GM21576 (cell line): ENCODE measurements around the gene DAPK2.

Experiments used
- ATAC-seq: cut with Tn5 transposase; IDR thresholded peaks from one replicate; pipeline ENCODE4 v1.9.1; 2021; ENCODE audit warnings: mild to moderate bottlenecking, moderate library complexity; ENCODE audit not compliant: unreplicated experiment

Gene DAPK2

DNA sequence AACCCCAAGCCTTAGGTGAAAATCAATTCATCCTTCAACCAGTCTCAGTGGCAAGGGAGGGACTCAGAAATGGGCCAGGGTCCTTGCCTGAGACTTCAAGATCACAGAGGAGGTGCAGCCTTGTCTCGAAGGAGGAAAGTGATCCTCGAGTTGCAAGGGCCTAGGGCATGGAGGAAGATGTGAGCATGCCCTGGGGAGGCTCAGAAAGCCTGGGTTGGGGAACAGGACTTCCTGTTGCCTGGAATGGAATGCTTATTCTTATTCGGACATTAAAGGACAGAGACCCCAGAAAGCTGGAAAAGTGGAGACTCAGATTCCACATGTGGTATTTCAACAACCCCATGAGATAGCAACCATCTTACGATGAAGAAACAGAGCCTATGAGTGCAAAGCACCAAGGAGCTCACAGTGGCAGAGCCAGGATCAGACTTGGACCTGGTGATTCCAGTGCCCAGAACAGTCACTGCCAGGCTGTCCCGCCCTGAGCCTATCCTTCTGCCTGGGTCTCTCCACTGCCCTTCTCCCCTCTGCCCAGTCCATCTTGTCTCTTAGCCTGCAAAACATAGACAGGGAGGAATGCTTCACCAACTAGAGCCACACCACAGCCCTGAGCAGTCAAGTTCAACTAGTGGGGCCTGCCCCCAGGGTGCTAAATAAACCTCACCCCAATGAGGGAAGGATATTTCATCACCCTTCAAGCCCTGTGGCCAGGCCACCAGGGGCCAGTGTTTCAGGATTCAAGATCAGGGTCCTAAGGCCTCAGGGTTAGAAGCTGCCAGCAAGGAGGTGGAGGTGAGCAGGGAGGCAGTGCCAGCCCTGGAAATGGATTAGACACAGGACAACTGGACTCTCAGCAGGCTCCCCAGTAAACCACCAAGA is 21.9 kb downstream of the DAPK2 start:
- ATAC-seq: no peak

DNA sequence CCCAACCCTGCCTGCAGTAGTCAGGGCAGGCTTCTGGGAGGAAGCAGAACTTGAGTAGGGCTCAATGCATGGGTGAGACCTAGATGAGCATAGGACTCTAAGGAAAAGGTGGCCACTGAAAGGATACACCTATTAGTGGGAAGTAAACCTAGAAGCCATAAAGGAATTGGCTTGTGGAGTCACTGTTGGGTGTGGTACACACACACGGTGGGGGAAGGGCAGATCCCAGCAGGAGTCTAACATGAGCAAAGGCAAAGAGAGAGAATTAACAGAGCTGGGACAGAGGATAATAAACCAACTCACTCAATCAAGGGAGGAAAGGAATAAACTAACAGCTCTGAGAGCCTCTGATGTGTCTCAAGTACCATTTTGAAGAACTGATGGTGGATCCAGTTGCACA is 23.1 kb downstream of the DAPK2 start:
- no peak for ATAC-seq

DNA sequence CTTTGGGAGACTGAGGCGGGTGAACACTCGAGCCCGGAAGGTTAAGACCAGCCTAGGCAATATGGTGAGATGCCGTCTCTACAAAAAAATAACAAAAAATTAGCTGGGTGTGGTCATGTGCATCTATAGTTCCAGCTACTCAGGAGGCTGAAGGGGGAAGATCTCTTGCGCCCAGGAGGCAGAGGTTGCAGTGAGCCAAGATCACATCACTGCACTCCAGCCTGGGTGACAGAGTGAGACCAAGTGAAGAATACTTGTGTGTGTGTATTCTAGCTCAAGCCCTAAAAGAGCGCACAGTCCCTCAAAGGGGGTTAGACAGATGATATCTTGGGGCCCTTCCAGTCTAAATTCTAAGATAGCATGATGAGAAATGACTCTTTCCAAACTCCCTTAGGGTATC is 23.7 kb downstream of the DAPK2 start:
- ATAC-seq: no peak

DNA sequence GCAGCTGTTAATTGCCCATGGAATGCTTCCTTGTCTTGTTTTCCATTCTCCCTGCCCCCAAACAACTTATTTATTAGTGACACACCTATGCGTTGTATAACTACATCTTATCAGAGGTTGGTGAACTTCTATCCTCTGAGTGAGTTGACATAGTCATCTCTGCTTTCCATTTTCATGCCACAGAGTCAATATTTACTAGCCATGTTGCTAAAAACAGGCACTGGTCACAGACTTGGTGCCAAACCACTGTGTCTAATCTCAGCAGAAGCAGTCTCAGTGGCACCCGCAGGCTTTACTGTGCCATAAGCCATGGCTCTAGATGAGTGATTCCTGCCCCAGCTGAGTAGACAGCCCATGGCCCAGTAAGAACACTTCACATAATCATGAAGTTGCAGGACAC is 26.5 kb downstream of the DAPK2 start:
- ATAC-seq: no peak

DNA sequence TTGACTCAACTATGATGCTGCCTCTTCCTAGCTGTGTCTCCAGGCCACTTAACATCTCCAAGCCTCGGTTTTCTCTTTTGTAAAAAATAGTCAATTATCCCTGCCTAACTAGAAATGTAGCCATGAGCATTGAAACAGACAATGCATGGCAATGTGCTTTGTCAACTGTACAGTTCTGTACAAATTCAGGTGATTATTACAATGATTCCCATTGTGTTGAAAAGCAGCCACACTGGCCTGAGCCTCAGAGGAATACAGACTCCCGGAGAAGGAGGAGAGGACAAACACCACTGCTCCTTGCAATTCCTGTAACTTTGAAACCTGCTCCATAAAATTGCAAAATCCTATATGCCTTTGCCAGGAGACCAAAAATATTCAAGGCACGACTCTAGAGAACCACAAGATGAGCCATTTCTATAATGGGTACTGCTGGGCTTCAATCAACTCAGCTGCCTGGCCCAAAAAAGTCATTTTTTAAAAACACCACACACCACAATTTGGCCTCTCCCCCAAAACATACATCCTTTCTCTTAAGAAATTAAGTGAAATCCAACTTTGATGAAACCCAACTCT is 28.6 kb downstream of the DAPK2 start:
- no peak for ATAC-seq

DNA sequence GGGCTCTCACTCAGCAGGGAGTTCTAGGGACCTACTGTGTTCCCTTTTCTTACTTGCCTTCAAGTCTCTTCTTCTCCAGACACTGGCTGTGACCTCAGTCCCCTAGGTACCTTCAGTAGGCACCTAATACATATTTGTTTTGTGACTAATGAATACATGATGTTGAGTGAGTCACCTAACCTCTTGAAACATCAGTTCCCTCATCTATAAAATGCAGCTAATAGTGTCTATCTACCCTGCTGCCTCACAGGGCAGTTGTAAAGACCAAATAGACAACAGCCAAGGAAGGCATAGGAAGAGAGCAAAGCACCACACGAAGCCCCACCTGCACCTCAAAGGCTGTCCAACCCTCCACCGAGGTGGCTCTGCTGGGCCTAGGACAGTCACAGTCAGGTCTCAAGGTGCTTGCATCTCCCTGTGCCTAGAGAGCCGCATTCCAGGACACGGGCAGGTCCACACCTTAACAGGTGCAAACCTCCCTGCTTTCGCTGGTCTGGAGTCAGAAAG is 29.1 kb downstream of the DAPK2 start:
- no peak for ATAC-seq

DNA sequence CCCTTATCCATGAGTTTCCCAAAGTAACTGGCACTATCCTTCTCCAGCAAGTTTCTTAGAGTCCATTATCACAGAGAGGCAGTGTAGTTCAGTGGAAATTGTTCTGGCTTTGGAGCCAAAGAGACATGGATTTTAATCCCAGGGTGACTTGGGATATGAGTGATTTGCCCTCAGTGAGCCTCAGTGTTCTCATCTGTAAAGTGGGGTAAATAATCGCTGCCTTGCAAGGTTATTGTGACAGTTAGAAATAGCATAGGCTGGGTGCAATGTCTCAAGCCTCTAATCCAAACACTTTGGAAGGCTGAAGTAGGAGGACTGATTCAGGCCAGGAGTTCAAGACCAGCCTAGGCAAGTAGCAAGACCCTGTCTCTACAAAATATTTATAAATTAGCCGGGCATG is 30.0 kb downstream of the DAPK2 start:
- no peak for ATAC-seq

DNA sequence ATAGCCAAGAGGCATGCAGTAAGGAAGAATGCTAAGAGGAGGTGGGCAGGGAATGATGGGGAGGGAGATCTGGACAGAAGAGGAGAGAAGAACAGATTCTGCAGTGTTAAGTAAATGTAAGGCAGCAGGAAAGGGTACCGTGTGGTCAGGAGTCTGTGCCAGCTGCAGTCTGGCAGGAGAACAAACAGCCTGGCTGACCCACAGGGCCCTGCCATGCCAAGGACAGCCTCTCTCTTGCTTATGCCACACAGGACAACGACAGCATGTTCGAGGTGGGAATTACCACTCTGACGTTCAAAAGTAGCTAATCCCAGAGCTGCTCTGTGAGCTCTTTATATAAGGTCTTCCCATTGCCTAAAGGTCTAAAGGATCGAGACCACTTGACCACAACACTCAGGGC is 31.3 kb downstream of the DAPK2 start:
- ATAC-seq: no peak

DNA sequence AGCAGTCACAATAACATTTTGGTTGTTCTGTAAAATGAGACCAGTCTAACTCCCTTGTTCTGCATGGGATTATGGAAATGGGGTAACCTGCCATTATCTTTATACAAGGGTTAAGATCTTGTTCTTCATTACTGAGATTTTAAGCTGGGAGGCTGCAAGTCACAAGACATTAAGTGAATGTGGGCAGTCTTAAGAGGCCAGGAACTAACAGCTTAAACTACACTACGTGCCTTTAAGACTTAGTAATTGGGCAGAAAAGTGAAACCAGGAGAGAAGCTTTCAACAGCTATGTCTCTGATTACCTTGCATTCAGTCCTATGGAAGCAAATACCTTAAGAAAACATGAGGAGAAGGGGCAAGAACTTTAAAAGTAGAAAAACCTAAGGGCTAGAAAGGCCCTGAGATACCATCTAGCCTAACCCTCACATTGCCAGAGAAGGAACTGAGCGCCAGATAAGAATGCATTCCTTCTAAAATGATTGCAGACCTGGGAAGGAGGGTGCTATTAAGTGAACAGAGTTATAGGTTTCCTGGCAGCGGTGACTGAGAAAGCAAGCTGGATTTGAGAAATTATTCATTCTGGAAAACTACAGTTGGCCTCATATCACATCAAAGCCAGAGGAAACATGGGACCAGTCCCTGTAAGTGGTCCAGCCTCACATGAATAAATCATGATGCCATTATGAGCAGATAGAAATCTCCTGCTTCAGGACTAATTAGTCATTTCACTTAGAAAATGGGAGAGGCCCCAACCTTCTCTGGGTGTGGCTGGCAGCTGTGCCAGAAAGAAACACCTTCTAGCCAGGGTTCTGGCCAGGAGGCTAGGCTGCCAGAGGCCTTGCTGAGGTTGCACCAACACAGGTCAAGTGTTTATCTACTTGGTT is 32.9 kb downstream of the DAPK2 start:
- no peak for ATAC-seq

DNA sequence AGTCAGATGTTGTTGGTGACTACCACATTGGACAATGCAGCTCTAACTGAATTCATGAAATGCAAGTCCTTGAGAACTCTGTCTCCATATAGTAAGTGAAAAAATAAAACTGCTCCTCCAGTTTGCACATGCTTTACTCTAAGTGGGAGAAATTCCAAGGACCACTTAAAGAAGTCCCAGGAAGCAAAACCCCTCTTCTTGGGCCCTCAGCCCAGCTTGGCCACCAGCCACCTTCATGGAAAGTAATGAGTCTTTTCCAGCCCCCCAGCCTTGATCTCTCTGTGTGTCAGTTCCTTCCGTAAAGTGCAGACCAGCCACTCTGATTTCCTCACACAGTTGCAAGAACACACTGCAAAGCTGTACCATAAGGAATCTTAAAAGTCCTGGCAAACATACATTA is 34.5 kb downstream of the DAPK2 start:
- ATAC-seq: no peak

DNA sequence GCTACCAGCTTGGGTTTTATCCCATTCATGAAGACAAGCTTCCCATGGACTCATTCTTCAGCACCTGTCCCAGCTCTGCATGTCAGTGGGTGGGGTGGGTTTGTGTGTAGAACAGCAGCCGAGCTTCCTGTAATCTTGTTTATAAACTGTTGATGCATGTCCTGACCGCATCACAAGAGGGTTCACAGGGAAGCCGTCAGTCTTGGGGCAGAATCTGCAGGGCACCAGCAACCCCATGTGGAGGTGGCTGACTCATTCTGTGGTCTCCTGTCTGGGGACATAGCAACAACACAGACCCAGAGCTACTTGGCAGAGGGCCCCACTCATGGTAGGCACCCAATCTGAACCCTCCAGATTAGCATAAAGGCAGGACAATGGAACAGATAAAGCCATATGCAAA is 35.6 kb downstream of the DAPK2 start:
- peak; percentile 80 for ATAC-seq

DNA sequence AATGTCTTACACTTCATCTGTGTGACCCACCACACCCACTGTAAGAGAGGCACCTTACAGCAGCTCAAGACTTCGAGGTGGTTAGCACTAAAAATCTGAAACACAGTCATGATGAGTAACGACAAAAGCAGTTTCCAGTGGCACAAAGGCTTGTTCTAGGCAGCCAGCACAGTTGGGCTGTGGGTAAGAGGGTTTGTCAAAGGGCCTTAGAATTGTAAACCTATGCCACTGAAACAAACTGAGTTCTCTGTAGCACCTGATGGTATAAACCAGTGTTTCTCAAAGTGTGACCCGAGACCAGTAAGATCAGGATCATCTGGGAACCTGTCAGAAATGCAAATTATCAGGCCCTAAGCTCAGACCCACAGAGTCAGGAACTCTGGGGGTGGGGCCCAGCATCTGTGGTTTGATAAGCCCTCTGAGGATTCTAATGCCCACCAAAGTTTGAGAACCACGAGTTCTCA is 36.5 kb downstream of the DAPK2 start:
- ATAC-seq: no peak

DNA sequence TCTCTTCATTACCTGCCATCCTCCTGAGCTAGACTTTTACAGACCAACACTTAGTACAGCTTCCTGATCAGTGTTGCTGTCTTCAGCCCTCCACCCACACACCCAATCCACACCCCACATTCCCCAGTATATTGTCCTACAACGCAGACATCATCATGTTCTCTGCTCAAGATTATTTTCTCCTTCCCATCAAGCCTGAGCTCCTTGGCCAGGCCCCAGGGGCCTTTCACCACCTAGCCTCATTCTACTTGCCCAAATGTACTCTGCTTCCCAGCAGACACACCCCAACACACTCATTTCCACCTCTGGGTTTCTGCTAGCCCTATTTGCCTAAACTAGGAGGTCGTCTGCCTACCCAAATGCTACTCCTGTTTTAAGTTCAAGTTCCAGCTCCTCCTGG is 37.0 kb downstream of the DAPK2 start:
- ATAC-seq: no peak

DNA sequence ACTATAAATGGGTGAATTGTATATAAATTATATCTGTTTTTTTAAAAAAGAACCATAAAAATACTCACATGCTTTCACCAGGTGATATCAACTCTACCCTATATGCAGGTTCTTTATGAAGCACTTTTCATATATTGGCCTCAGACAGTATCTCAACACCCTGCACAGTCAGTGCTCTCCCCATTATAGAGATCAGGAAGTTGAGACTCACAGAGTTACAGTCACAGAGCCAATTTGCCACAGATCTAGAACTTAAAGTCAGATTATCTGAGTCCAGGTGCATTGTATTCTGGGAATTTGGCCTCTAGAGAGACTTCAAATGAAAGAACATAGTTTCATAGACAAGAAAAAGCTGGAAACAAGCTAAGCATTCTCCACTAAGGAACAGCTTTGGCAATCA is 38.1 kb downstream of the DAPK2 start:
- ATAC-seq: no peak

DNA sequence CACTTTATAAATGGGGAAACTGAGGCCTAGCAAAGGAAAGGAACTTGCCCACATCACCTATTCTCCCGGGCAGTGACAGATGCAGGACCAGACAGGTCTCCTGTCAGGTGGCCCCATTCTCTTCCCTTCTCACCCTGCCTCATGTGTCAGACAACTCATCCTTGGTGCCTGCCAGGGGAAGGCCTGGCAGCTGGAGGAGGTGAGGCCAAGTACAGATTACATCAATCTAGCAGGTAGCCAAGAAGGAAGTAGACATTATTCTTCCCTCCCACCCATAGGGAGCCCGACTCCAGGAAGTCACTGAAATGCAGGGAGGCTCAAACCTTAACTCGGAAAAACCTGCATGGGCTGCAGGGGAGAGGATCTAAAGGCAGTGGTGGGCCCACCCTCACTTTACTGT is 39.6 kb downstream of the DAPK2 start:
- ATAC-seq: no peak

DNA sequence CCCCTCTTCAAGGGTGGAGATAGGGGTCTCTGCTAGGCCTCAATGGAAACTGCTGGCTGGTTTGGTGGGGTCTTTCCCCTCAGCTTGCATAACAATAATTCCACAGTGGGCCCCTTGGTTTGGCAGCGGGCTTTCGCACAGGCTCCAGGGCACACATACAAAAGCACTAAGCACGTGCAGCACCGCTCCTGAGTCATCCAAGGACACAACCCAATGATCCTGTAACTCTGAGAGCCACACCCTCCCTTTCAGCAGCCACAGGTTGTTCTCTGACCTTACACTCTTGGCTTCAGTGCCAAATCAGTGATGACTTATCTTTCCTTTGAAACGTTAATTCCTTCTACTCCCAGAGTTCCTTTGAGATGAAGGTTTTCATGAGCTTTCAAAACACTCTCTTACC is 41.7 kb downstream of the DAPK2 start:
- ATAC-seq: no peak

DNA sequence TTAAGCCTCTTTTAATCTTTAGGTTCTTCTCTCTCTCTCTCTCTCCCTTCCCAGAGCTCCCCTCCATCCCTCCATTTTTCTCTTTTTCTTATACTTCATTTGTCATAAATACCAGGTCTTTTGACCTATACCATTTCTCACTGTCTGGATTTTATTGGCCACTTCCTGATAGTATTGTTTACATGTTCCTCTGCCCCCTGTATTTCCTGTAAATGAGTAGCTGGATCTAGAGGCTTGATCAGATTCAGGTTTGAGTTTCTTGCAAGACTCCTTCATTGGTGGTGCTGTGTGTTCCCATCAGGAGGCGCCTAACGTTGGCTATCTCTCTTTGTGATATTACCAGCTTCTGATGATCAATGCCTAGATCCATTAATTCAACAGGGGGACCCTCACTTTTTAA is 42.2 kb downstream of the DAPK2 start:
- no peak for ATAC-seq

DNA sequence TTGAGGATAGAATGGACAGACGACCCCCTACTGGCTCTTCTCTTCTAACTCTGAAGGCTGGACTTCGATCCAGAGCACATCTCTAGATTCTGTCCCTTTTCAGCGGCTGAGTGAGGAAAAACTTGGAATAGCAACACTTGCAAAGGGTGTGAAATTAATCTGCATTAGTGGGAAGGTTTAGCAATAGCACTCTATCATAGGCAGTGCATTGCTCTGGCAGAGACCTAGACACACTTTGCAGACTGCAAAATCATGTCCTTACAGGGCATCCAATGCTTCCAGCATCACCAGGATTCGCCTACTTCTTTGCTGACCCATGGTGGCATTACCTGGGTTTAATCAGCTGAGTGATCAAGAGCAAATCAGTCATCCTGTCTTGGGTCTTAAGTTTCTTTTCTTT is 43.1 kb downstream of the DAPK2 start:
- ATAC-seq: no peak

DNA sequence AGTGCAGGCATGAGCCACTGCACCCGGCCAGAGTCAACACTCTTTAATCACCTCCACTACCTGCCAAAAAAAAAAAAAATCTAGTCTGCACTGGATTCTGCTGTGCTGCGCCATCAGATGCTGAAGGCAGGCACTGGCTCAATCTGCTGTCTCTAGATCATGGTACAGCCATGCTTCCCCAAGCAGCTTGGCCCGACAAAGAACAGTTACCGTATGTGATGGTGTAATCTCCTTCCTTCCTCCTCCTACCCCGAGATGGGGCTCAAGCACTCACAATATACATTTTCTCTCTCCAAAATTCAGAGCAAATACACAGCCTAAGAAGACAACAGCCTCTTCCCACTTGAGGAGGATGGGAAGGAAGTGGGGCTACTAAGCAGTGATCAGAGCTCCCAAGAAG is 45.1 kb downstream of the DAPK2 start:
- no peak for ATAC-seq

DNA sequence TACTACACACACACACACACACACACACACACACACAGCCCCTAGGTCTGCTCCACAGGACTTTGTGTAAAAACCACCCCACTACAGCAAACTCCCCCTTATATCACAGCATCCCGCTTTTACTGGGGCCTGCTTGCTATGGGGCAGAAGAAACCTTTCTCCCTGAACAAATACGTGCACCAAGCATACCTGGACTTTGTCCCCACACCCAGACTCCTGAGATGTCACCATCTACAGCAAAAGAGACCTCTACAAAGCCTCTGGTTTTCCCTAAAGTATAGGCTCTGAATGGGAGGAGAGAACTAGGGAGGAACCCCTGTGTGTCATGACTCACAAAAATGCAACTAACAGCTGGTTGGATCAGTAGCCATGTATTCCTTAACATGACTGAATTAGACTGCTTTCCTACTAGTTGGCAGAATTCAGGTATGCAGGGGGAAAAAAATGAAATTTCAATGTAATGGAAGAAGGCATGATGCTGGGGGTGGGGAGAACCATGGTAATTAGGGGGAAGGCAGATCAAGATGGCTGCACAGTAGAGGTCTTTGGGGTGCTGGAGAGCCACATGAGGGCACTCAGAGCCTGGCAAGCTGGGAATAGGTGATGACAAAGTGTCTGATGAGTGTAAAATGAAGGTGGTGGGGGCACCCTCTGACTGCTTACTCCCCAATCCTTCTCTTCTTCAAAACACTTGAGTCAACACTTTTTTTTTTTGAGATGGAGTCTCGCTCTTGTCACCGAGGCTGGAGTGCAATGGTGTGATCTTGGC is 45.9 kb downstream of the DAPK2 start:
- ATAC-seq: no peak

DNA sequence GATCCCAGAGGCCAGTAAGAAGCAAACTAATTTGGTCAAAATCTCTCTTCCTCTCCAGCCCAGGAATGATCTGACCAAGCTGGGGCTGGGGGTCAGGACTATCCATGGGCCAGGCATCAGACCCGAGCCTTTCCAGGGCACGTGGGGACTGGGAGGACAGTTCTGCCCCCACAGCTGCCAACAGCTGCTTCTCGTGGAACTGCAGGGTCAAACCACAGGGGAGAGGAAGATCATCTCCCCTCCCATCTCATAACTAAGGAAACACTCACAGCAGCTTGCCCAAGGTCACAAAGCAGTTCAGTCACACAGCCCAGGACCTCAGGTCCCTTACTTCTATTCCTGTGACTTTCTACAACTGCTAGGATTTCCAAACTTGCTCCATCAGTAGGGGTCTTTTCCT is 47.1 kb downstream of the DAPK2 start:
- ATAC-seq: no peak
